ENCODE results near the gene NRXN3.

The NRXN3 gene

GRCh38 chr14:79404874-79405511 lies 1234.8 kb downstream of the NRXN3 start:
- FAIRE-seq (no peak), DNase-seq (ENCODE audit: low spot score) (no peak)

- no peak for FAIRE-seq
- DNase-seq (ENCODE audit: low spot score), result no peak
Observed at GRCh38 chr14:79405512-79405910, 1235.3 kb downstream of the NRXN3 start.

GRCh38 chr14:79407572-79407971 lies 1237.4 kb downstream of the NRXN3 start:
- FAIRE-seq (peak; percentile 17), DNase-seq (ENCODE audit: low spot score) (no peak)

GRCh38 chr14:79408696-79409095 lies 1238.5 kb downstream of the NRXN3 start:
- no peak for FAIRE-seq

GRCh38 chr14:79411403-79412174 lies 1241.4 kb downstream of the NRXN3 start:
- DNase-seq (ENCODE audit: low spot score) (no peak), FAIRE-seq (no peak)

More at GRCh38 chr14:79408696-79409095, 1238.5 kb downstream of the NRXN3 start:
- no peak for DNase-seq (ENCODE audit: low spot score)

GRCh38 chr14:79412822-79413221 lies 1242.6 kb downstream of the NRXN3 start:
- FAIRE-seq, result no peak

GRCh38 chr14:79413734-79414428 lies 1243.7 kb downstream of the NRXN3 start:
- no peak for FAIRE-seq

More at GRCh38 chr14:79412822-79413221, 1242.6 kb downstream of the NRXN3 start:
- no peak for DNase-seq (ENCODE audit: low spot score)

GRCh38 chr14:79415726-79416125 lies 1245.6 kb downstream of the NRXN3 start:
- FAIRE-seq (no peak), DNase-seq (ENCODE audit: low spot score) (no peak)

More at GRCh38 chr14:79413734-79414428, 1243.7 kb downstream of the NRXN3 start:
- no peak for DNase-seq (ENCODE audit: low spot score)

GRCh38 chr14:79417961-79418360 lies 1247.8 kb downstream of the NRXN3 start:
- DNase-seq (ENCODE audit: low spot score) (no peak), FAIRE-seq (no peak)

- no peak for FAIRE-seq
Observed at GRCh38 chr14:79418649-79419415, 1248.7 kb downstream of the NRXN3 start.

GRCh38 chr14:79419571-79420327 lies 1249.6 kb downstream of the NRXN3 start:
- DNase-seq (ENCODE audit: low spot score), result no peak
- no peak for FAIRE-seq

More at GRCh38 chr14:79418649-79419415, 1248.7 kb downstream of the NRXN3 start:
- DNase-seq (ENCODE audit: low spot score), result no peak

- no peak for DNase-seq (ENCODE audit: low spot score)
- FAIRE-seq, result no peak
Observed at GRCh38 chr14:79420725-79421124, 1250.6 kb downstream of the NRXN3 start.

- FAIRE-seq, result no peak
- DNase-seq (ENCODE audit: low spot score), result no peak
Observed at GRCh38 chr14:79421811-79422210, 1251.6 kb downstream of the NRXN3 start.

- FAIRE-seq (no peak), DNase-seq (ENCODE audit: low spot score) (no peak)
Observed at GRCh38 chr14:79424462-79424861, 1254.3 kb downstream of the NRXN3 start.

GRCh38 chr14:79426103-79426755 lies 1256.1 kb downstream of the NRXN3 start:
- DNase-seq (ENCODE audit: low spot score), result no peak
- no peak for FAIRE-seq

- DNase-seq (ENCODE audit: low spot score), result no peak
- FAIRE-seq, result no peak
Observed at GRCh38 chr14:79432640-79433039, 1262.5 kb downstream of the NRXN3 start.

- FAIRE-seq (no peak), DNase-seq (ENCODE audit: low spot score) (no peak)
Observed at GRCh38 chr14:79436335-79436734, 1266.2 kb downstream of the NRXN3 start.

- no peak for DNase-seq (ENCODE audit: low spot score)
- FAIRE-seq, result no peak
Observed at GRCh38 chr14:79437951-79438350, 1267.8 kb downstream of the NRXN3 start.

GRCh38 chr14:79438696-79439342 lies 1268.6 kb downstream of the NRXN3 start:
- no peak for DNase-seq (ENCODE audit: low spot score)
- no peak for FAIRE-seq

GRCh38 chr14:79442786-79443185 lies 1272.6 kb downstream of the NRXN3 start:
- FAIRE-seq, result no peak
- no peak for DNase-seq (ENCODE audit: low spot score)

All from urothelium cell line (cell line).